Adrenal gland (tissue), 12 donors: ENCODE results near the gene CWF19L2. TPM values are rescaled to one million over a fixed set of nuclear protein-coding genes. Genes with fewer than 3 reads are reported as not detected.

ENCODE experiments used
- DNase-seq, 7 donors: peaks; one replicate each; pipeline ENCODE4 v3.0.0-alpha.2; 2019 to 2020
- H3K27ac ChIP-seq, 5 donors: fragments of 200-600 bp; sonication (generic) in 4 of 5; 1 replicate in 3 of 5; 2 replicates in 2 of 5; pipeline versions ENCODE4 v1.5.1 to v1.8.0; 2016 to 2020; ENCODE audit warnings: mild to moderate bottlenecking in 1 of 5
- H3K27me3 ChIP-seq: fragments of 200-600 bp; 2 replicates; pipeline ENCODE4 v1.8.0; 2021
- H3K36me3 ChIP-seq, 2 donors: fragments of 200-600 bp; replicated peaks in 1 of 2; 1 replicate in 1 of 2; 2 replicates in 1 of 2; pipeline versions ENCODE4 v1.5.1 to v1.8.0; 2018 to 2022
- H3K4me1 ChIP-seq, 2 donors: fragments of 200-600 bp; replicated peaks in 1 of 2; 1 replicate in 1 of 2; 2 replicates in 1 of 2; pipeline versions ENCODE4 v1.5.1 to v1.8.0; 2018 to 2021
- H3K4me3 ChIP-seq, 4 donors: fragments of 200-600 bp; sonication (generic) in 3 of 4; one replicate each; pipeline ENCODE4 v1.5.1; 2016 to 2018
- H3K9me3 ChIP-seq, 3 donors: fragments of 200-600 bp; sonication (generic) in 1 of 3; replicated peaks in 1 of 3; 1 replicate in 2 of 3; 2 replicates in 1 of 3; pipeline versions ENCODE4 v1.5.1 to v1.8.0; 2016 to 2021
- CTCF ChIP-seq, 6 experiments: fragments of 450-650 bp in 4 of 6; fragments of 200-600 bp in 2 of 6; sonication (generic) in 1 of 6; IDR thresholded peaks; 1 replicate in 5 of 6; 2 replicates in 1 of 6; pipeline versions ENCODE4 v1.5.1 to v1.8.0; 2016 to 2021; ENCODE audit warnings: antibody characterized with exemption in 6 of 6, mild to moderate bottlenecking in 2 of 6, moderate library complexity in 1 of 6
- POLR2A ChIP-seq, 2 donors: fragments of 450-650 bp; IDR thresholded peaks; one replicate each; pipeline ENCODE4 v1.6.1; 2017; ENCODE audit warnings: antibody characterized with exemption in 2 of 2, mild to moderate bottlenecking in 2 of 2, moderate library complexity in 1 of 2
- WGBS, 4 donors: extraction: QIAGEN DNeasy Blood & Tissue Kit in 2 of 4; methylation state at CpG; one replicate each; pipeline versions ENCODE4 v1.1.5 to v1.1.7; 2013 to 2017; 5-methylcytosine and 5-hydroxymethylcytosine counted together
- intact Hi-C, 2 donors: fragments of 100-400 bp; cut with DNase I; formaldehyde crosslinking; loops; one replicate each; pipeline versions ENCODE4 v1.14.1 to v1.15.0; 2022 to 2023
- polyA plus RNA-seq, 3 donors: library from polyadenylated mRNA; stranded (reverse); fragments of 200-250 nt in 2 of 3; fragments of 350-450 nt in 1 of 3; fragmentation: Illumina TruSeq in 1 of 3; extraction: RNeasy Lipid Tissue Mini Kit (QIAGEN cat#74804) in 1 of 3; gene quantifications; one replicate each; pipeline ENCODE4 v1.2.3, GENCODE V29; 2013 to 2014
- total RNA-seq, 9 donors: library from RNA; depleted of rRNA in 4 of 9; stranded (reverse); fragments of >200 nt in 4 of 9; fragments of 120-200 nt in 1 of 9; fragmentation: NEBNext Ultra II Directional in 1 of 9; extraction: Animal tissue kit (Norgen Biotek cat#: 25700) in 1 of 9; gene quantifications; one replicate each; pipeline versions ENCODE4 v1.1.0 to v1.2.4, GENCODE V29; 2013 to 2023
- donor health status: healthy with polysubstance abuse.
- donor health status: Bipolar disorder and iron deficiency.
- donor health status: DM: yes; HTN: yes; CAD: no.
- donor health status: DM: no; HTN: no; CAD: no.
- donor health status: DM: no; HTN: no; CAD: no.
- donor health status: DM: yes; HTN: yes; CAD: no.

Gene CWF19L2
- total and polyA plus RNA-seq, 12 donors, result 6.5 to 24.6 (median 13.5) TPM

GRCh38 chr11:107446822-107447431 is 10.7 kb downstream of the CWF19L2 start:
- no peaks in the 10 kb centered on the region for H3K27me3 ChIP-seq
- TF ChIP-seq CTCF (IDR thresholded peaks at IDR 0.05) (no peak), POLR2A (IDR thresholded peaks at IDR 0.05) (no peak)
- intact Hi-C loops, result no loop called here
- DNase-seq, result no peak
- peaks cover 0 to 7% of the 10 kb centered on the region in 2 donors for H3K4me1 ChIP-seq
- no peak overlapping the region for H3K4me3 ChIP-seq
- peaks cover 0 to 9% of the 10 kb centered on the region in 2 donors for H3K36me3 ChIP-seq
- no peak overlapping the region for H3K27ac ChIP-seq
- WGBS, 4 donors, result 58 to 69% (median 60%) methylated on average over 3 of the region's 3 CpGs
- no peaks in the 10 kb centered on the region for H3K9me3 ChIP-seq

- no peak overlapping the region for H3K27ac ChIP-seq
- intact Hi-C loops, result no loop called here
- no peaks in the 10 kb centered on the region for H3K27me3 ChIP-seq
- 94 to 100% (median 98%) methylated on average over 1 of the region's 1 CpG for WGBS, 4 donors
- no peak overlapping the region for H3K4me3 ChIP-seq
- H3K4me1 ChIP-seq, result peaks cover 0 to 7% of the 10 kb centered on the region in 2 donors
- TF ChIP-seq POLR2A (IDR thresholded peaks at IDR 0.05) (no peak), CTCF (IDR thresholded peaks at IDR 0.05) (no peak)
- no peak for DNase-seq
- H3K9me3 ChIP-seq, result no peaks in the 10 kb centered on the region
- peaks cover 0 to 27% of the 10 kb centered on the region in 2 donors for H3K36me3 ChIP-seq
Observed at GRCh38 chr11:107442715-107443215, 14.9 kb downstream of the CWF19L2 start.

GRCh38 chr11:107439586-107440167 is 17.9 kb downstream of the CWF19L2 start:
- TF ChIP-seq POLR2A (IDR thresholded peaks at IDR 0.05) (no peak), CTCF (IDR thresholded peaks at IDR 0.05) (no peak)
- intact Hi-C loops, result no loop called here
- no peaks in the 10 kb centered on the region for H3K9me3 ChIP-seq
- no peak overlapping the region for H3K27ac ChIP-seq
- H3K36me3 ChIP-seq, result peaks cover 0 to 27% of the 10 kb centered on the region in 2 donors
- H3K4me3 ChIP-seq, result no peak overlapping the region
- H3K27me3 ChIP-seq, result no peaks in the 10 kb centered on the region
- peak in 2 of 7 donors; percentile 1 to 11 for DNase-seq
- 75 to 89% (median 83%) methylated on average over 6 of the region's 6 CpGs for WGBS, 4 donors
- H3K4me1 ChIP-seq, result no peaks in the 10 kb centered on the region

- intact Hi-C loops, result no loop called here
- Histone ChIP-seq H3K9me3 (no peaks in the 10 kb centered on the region), H3K36me3 (peaks cover 0 to 21% of the 10 kb centered on the region in 2 donors), H3K27me3 (no peaks in the 10 kb centered on the region), H3K4me1 (no peaks in the 10 kb centered on the region), H3K27ac (no peak overlapping the region), H3K4me3 (no peak overlapping the region)
- TF ChIP-seq POLR2A (IDR thresholded peaks at IDR 0.05) (no peak), CTCF (IDR thresholded peaks at IDR 0.05) (no peak)
- 32 to 96% (median 91%) methylated on average over 1 of the region's 1 CpG for WGBS, 4 donors
- DNase-seq, result no peak
Observed at GRCh38 chr11:107438148-107438547, 19.5 kb downstream of the CWF19L2 start.
